DMS153 (cell line): ENCODE data around the gene LY6G6D.

ENCODE experiments used
- DNase-seq: peaks from one replicate; lab custom pipeline; 2025; lab: John Stamatoyannopoulos, UW

Gene LY6G6D

DNA sequence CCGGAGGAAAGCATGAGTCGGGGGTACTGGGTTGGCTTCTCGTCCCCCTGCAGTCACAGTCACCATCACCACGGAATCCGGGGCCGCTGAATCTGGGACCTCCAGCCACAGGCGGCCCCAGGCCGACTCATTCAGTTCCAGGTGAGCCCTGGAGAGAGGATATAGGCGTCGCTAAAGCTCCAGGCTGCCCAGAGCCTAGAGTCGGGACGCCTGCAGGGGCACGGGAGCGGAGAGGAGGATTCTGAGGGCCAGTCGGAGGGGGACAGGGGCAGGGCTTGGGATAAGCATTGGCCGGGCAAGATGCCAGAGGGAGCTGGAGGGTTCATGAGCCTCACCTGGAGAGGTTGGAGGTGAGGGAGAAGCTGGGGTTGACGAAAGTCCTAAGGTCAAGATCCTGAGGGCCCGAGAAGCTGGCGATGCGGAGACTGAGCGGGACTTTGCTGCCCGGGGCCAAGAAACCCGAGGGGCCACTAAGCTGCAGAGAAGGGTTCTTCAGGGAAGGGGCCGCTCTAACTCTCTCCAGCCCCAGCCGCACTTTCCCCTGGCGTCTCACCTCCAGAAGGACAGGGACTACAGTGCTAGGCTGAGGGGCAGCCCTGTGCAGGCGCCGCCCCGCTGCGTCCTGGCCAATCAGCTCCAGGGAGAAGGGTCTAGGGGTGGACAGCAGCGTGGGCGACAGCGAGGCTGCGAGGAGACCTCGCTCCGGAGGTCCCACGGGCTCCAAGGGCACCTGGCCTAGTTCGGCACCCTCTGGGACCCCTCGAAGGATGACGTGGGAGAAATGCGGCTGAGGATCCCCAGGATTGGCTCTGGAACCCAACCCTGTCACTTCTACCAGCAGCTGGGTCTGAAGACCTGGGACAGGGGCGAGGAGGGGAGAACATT, 51.0 kb downstream of the LY6G6D start:
- DNase-seq: no peak

DNA sequence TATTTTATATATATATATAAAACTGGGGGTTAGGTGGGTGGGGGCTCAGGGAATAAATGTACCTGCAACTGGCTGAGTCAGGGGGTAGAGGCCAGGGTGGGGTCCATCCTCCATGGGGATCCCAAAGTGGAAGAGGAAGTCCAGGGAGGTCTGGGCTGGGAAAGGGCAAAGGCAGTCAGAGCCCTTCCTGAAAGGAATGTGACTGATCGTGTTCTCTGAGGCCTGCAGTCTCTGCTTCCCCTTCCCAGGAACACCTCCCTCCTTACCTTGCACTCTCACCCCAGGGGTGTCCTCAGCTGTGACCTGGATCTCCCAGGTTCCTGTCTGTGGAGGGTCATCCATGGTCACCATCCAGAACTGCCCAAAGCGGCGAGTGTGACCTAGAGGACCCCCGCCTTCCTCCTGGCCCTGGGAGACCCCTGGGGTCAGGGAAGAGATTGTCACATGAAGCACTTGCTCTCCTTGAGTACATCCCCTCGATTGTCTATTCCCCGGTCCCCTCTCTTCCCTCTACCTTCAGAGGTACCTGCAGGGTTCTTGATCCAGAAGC, 52.0 kb downstream of the LY6G6D start:
- DNase-seq: no peak
